Ishikawa (cell line): ENCODE measurements around the gene RNF220.

Experiments used
- CREB1 ChIP-seq: IDR thresholded peaks from 2 replicates; pipeline ENCODE4 v1.6.1; 2012; ENCODE audit warnings: low read depth
- EGR1 ChIP-seq: IDR thresholded peaks from 2 replicates; pipeline ENCODE4 v1.6.1; 2012
- EP300 ChIP-seq: IDR thresholded peaks from 2 replicates; pipeline ENCODE4 v1.6.1; 2012; ENCODE audit warnings: borderline replicate concordance
- FOXM1 ChIP-seq: IDR thresholded peaks from 2 replicates; pipeline ENCODE4 v1.6.1; 2012; ENCODE audit warnings: low read depth, borderline replicate concordance
- RAD21 ChIP-seq: IDR thresholded peaks from 2 replicates; pipeline ENCODE4 v1.6.1; 2012; ENCODE audit warnings: low read depth
- TAF1 ChIP-seq: IDR thresholded peaks from 2 replicates; pipeline ENCODE4 v1.6.1; 2012; ENCODE audit warnings: low read depth, mild to moderate bottlenecking
- TCF12 ChIP-seq: IDR thresholded peaks from 2 replicates; pipeline ENCODE4 v1.6.1; 2012; ENCODE audit warnings: low read depth
- TF ChIP-seq, protein P1 (sequence below): IDR thresholded peaks from 2 replicates; pipeline ENCODE4 v1.6.1; 2012
- TF ChIP-seq, protein P2 (sequence below): IDR thresholded peaks from 2 replicates; pipeline ENCODE4 v1.6.1; 2012

DNA sequence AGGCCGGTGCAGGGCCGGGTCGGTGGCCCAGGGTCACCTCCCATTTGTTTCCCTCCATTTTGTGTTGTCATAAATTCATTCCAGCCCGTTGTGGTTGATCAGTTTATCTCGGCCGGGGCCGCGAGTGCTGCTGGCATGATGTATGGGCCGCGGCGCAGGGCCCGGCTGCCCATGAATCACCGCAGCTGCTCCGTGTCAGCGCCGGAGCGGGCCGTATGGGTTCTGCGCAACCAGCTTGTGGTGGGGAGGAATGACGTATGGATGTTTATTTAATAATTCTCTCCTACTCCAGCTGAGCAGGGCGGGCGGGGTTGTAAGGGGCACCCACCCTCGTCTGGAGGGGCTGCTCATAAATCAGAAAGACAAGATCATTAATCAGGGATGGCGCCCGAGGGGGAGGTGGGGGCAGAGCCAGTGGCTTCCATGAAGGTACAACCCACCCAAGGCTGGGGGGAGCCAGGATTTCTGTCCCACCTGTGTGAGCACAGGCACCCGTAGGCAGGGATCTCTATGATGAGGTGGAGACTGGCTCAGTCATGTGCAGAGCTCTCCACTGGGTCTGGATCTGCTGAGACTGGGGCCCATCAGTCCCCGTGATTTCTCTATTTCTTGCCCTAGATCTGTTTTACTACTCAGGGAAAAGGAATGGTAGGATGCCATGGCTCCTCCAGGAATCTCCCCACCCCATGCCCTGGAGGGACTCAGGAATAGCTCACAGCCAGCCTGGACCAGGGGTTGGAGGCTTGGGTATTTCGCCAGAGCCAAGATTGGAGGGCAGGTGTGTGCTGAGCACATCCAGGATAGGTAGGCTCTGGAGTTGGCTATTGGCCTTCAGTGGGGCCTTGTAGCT is 241.4 kb downstream of the RNF220 start:
- no peak for TF ChIP-seq FOXM1
- TF ChIP-seq EP300, result no peak
- TF ChIP-seq, protein P1, sequence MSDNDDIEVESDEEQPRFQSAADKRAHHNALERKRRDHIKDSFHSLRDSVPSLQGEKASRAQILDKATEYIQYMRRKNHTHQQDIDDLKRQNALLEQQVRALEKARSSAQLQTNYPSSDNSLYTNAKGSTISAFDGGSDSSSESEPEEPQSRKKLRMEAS, result no peak
- TF ChIP-seq RAD21, result no peak
- TF ChIP-seq CREB1, result no peak
- TF ChIP-seq, protein P2, sequence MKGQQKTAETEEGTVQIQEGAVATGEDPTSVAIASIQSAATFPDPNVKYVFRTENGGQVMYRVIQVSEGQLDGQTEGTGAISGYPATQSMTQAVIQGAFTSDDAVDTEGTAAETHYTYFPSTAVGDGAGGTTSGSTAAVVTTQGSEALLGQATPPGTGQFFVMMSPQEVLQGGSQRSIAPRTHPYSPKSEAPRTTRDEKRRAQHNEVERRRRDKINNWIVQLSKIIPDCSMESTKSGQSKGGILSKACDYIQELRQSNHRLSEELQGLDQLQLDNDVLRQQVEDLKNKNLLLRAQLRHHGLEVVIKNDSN, result no peak
- no peak for TF ChIP-seq EGR1
- TF ChIP-seq TAF1, result no peak
- no peak for TF ChIP-seq TCF12
